Subcutaneous preadipocyte (primary cell): ENCODE measurements around the gene NAA11. TPM values are rescaled to one million over a fixed set of nuclear protein-coding genes. Genes with fewer than 3 reads are reported as not detected.

Experiments
- total RNA-seq: library from RNA; depleted of rRNA; stranded (reverse); fragments of >200 nt; gene quantifications from 2 replicates; pipeline ENCODE4 v1.2.3, GENCODE V29; 2012

NAA11 gene
- total RNA-seq, result not detected in 2 replicates

DNA sequence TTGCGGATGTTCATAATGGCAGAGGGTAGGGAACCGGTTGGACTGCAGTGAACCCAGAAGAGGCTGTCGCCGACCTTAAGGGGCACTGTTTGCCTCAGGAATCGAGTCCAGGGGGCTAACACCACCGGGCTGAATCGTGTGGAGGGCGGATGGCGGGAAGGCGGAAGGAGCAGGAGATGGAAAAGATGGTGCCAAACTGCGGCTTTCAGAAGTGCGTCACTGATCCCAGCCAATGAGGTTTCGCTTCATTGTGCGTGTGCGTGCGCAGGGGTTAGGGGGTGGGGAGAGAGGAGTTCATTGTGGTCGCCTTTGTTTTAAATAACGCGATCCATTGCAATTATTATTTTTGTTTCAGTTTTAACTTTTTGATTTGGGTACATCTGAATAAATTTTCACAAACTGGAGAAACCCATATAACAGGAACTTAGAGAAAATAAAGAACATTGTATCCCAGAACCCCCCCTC is at the start of gene NAA11:
NAA11 (minus strand) TSS at position 198 of the 465 bp plus-strand sequence; CDS start at position 14, 184 bp downstream.

Other genes with a start within 250 kb of the NAA11 start
- gene GK2, start 82.2 kb upstream of the NAA11 start, total RNA-seq, result not detected in 2 replicates